Mesothelial cell of epicardium (in vitro differentiated cells): ENCODE measurements around the gene NOX3. TPM values are rescaled to one million over a fixed set of nuclear protein-coding genes. Genes with fewer than 3 reads are reported as not detected.

Source experiments
- DNase-seq, 2 experiments: peaks; one replicate each; pipeline ENCODE4 v3.0.0; 2021; ENCODE audit warnings: low spot score in 2 of 2; ENCODE audit not compliant: unreplicated experiment in 2 of 2
- H3K27ac Mint-ChIP-seq: 2 replicates; pipeline ENCODE4 v1.8.0; 2021; ENCODE audit warnings: mixed read lengths
- H3K27me3 Mint-ChIP-seq: 2 replicates; pipeline ENCODE4 v1.8.0; 2021; ENCODE audit warnings: low read depth, mixed read lengths
- H3K36me3 Mint-ChIP-seq: 2 replicates; pipeline ENCODE4 v1.8.0; 2021; ENCODE audit warnings: mixed read lengths
- H3K4me1 Mint-ChIP-seq: 2 replicates; pipeline ENCODE4 v1.8.0; 2021; ENCODE audit warnings: mixed read lengths
- H3K4me3 Mint-ChIP-seq: 2 replicates; pipeline ENCODE4 v1.8.0; 2021; ENCODE audit warnings: mild to moderate bottlenecking, moderate library complexity, mixed read lengths
- H3K9me3 Mint-ChIP-seq: 2 replicates; pipeline ENCODE4 v1.8.0; 2021; ENCODE audit warnings: mixed read lengths
- total RNA-seq: library from RNA; stranded (reverse); gene quantifications from 3 replicates; pipeline ENCODE4 v1.2.1, GENCODE V29; 2021
- TF ChIP-seq, protein P1 (sequence below): fragments of 200-600 bp; sonication (generic); IDR thresholded peaks from one replicate; pipeline ENCODE4 v1.5.0; 2021; ENCODE audit warnings: antibody characterized with exemption; ENCODE audit not compliant: unreplicated experiment

The NOX3 gene
- total RNA-seq, 1 donor from 2014 or later = not detected

DNA sequence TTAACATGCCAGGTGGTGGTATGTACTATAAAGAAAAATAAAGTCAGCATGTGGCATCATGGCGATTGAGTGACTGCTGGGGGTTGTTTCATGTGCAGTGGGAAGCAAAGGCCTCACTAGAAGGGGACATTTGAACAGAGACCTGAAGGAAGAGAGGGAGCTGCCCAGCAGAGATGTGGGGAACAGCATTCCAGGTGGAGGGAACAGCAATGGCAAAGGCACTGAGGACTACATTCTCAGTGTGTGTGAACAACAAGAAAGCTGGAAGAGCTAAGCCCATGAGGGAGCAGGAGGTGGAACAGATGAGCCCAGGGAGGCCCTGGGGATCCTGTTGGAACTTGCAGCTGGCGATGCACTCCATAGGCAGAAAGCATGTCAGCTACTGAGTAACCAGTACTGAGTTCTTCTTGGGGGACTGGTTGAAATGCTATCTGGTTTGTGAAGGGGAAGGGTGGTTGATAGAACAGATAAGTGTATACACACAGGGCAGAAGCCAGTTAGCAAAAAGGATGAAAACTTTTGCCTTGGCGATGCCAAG lies 29.2 kb downstream of the NOX3 start:
- TF ChIP-seq, protein P1, sequence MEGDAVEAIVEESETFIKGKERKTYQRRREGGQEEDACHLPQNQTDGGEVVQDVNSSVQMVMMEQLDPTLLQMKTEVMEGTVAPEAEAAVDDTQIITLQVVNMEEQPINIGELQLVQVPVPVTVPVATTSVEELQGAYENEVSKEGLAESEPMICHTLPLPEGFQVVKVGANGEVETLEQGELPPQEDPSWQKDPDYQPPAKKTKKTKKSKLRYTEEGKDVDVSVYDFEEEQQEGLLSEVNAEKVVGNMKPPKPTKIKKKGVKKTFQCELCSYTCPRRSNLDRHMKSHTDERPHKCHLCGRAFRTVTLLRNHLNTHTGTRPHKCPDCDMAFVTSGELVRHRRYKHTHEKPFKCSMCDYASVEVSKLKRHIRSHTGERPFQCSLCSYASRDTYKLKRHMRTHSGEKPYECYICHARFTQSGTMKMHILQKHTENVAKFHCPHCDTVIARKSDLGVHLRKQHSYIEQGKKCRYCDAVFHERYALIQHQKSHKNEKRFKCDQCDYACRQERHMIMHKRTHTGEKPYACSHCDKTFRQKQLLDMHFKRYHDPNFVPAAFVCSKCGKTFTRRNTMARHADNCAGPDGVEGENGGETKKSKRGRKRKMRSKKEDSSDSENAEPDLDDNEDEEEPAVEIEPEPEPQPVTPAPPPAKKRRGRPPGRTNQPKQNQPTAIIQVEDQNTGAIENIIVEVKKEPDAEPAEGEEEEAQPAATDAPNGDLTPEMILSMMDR = no peak
- H3K4me3 Mint-ChIP-seq = no peak overlapping the region

DNA sequence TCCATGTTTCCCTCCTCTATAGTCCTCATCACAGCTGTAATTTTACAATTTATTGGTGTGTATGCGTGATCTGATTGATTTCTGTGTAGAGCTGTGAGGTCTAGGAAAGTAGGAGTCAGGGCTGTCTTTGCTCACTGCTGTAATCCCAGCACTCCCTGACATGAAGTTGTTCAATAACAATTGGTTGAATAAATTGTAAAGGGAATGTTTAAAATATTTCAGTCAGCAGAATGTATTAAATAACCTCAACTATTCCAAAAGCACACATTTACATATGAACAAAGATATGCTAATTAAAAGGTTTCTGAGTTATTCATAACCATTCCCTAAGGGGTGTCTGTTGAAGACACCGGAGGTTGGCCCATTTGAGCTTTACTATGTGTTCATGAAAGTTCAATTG lies 31.5 kb downstream of the NOX3 start:
- no peak overlapping the region for H3K4me3 Mint-ChIP-seq
- TF ChIP-seq, protein P1 = no peak
- no peaks in the 10 kb centered on the region for H3K36me3 Mint-ChIP-seq
- no peaks in the 10 kb centered on the region for H3K27me3 Mint-ChIP-seq
- H3K9me3 Mint-ChIP-seq = no peaks in the 10 kb centered on the region
- no peaks in the 10 kb centered on the region for H3K4me1 Mint-ChIP-seq
- no peak overlapping the region for H3K27ac Mint-ChIP-seq
- no peak for DNase-seq

More for the DNA sequence above, 29.2 kb downstream of the NOX3 start:
- H3K36me3 Mint-ChIP-seq = no peaks in the 10 kb centered on the region
- no peak overlapping the region for H3K27ac Mint-ChIP-seq
- peaks cover 1% of the 10 kb centered on the region for H3K27me3 Mint-ChIP-seq
- H3K9me3 Mint-ChIP-seq = no peaks in the 10 kb centered on the region
- H3K4me1 Mint-ChIP-seq = no peaks in the 10 kb centered on the region
- no peak for DNase-seq

DNA sequence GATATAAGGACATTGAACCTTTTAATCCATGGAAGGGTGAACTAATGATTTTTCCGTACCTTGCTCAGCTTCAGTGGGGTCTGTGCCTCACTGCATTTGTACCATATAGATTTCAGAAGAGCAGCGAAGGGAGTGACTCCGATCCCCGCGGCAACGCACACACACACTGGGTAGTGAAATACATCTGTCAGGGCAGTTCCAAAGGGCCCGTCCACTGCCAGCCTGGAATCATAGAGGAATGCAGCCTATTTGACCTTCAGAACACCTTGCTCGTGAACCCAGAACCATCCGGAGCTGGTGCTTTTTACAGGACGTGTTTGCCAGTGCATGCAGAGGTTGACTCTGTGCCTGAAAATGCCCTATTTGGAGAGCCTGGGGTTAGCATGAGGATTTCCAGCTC lies 33.0 kb downstream of the NOX3 start:
- Mint-ChIP-seq H3K9me3 (no peaks in the 10 kb centered on the region), H3K4me1 (peaks cover 6% of the 10 kb centered on the region), H3K27ac (no peak overlapping the region), H3K4me3 (no peak overlapping the region), H3K27me3 (no peaks in the 10 kb centered on the region), H3K36me3 (no peaks in the 10 kb centered on the region)
- DNase-seq = no peak
- TF ChIP-seq, protein P1 = no peak

DNA sequence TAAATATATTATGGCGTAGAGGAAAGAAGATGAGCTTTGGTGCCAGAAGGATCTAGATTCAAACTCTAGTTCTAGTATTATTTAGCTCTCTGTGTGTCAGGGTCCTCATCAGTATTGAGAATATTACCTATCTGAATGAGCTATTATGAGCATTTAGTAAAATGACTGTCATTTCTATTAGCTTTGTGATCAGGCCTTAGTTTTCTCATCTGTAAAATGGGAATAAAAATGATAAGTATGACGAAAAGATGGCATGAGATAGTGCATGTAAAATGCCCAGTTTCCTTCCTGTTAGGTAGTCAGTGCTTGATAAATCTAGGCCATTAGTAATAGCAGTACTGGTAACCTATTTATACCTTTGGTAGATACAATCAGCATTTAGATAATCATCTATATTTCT lies 35.1 kb downstream of the NOX3 start:
- TF ChIP-seq, protein P1 = no peak
- Mint-ChIP-seq H3K4me1 (peaks cover 6% of the 10 kb centered on the region), H3K9me3 (no peaks in the 10 kb centered on the region), H3K4me3 (no peak overlapping the region), H3K27me3 (no peaks in the 10 kb centered on the region), H3K36me3 (no peaks in the 10 kb centered on the region), H3K27ac (no peak overlapping the region)
- DNase-seq = no peak

DNA sequence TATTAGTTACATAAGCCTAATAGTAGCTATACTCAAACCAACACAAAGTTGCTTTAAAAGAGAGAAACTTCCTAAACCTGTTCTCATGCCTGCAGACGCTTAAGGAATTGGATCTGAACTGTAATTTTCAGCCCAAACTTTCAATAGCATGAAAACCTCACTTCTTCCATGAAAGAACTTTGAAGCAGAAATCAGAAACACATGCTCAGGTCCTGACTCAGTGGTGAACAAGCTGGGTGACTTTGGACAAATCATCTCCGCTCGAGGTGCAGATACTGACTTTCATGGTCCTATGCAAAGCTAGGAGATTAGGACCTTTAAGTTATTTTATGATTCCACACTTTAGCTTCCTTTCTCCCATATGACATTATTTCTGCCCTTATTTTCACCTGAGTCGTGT lies 36.5 kb downstream of the NOX3 start:
- H3K27me3 Mint-ChIP-seq = no peaks in the 10 kb centered on the region
- H3K36me3 Mint-ChIP-seq = no peaks in the 10 kb centered on the region
- peaks cover 6% of the 10 kb centered on the region for H3K4me1 Mint-ChIP-seq
- no peak overlapping the region for H3K4me3 Mint-ChIP-seq
- no peak for DNase-seq
- TF ChIP-seq, protein P1 = no peak
- H3K27ac Mint-ChIP-seq = no peak overlapping the region
- H3K9me3 Mint-ChIP-seq = no peaks in the 10 kb centered on the region
